Neural cell (in vitro differentiated cells): Measurements from ENCODE around the gene FNDC3B. TPM values are rescaled to one million over a fixed set of nuclear protein-coding genes. Genes with fewer than 3 reads are reported as not detected.

Source experiments
- H2AFZ ChIP-seq: fragments of 200-600, 300-800 bp; sonication (generic), shearing (Covaris generic); 2 replicates; pipeline ENCODE4 v1.6.0; 2014; ENCODE audit warnings: low read depth, mild to moderate bottlenecking, antibody characterized with exemption, low read length, moderate library complexity
- H3F3A ChIP-seq: fragments of 200-600 bp; shearing (Covaris generic); 2 replicates; pipeline ENCODE4 v1.6.1; 2016; ENCODE audit warnings: mild to moderate bottlenecking, moderate library complexity, mixed read lengths, antibody characterized with exemption, low read length; ENCODE audit not compliant: insufficient read depth, poor library complexity, severe bottlenecking
- H3K27ac ChIP-seq: fragments of 200-600, 300-800 bp; sonication (generic), shearing (Covaris generic); 2 replicates; pipeline ENCODE4 v1.5.1; 2014; ENCODE audit warnings: mild to moderate bottlenecking, low read length, moderate library complexity
- H3K27me3 ChIP-seq: fragments of 300-800, 200-600 bp; sonication (generic), shearing (Covaris generic); 2 replicates; pipeline ENCODE4 v1.6.0; 2014; ENCODE audit warnings: mild to moderate bottlenecking, low read depth, low read length, moderate library complexity; ENCODE audit not compliant: insufficient read depth
- H3K36me3 ChIP-seq: fragments of 300-800, 200-600 bp; sonication (generic), shearing (Covaris generic); 2 replicates; pipeline ENCODE4 v1.5.1; 2014; ENCODE audit warnings: mild to moderate bottlenecking, antibody characterized with exemption, low read length, moderate library complexity; ENCODE audit not compliant: insufficient read depth
- H3K4me2 ChIP-seq: fragments of 300-800, 200-600 bp; sonication (generic), shearing (Covaris generic); 2 replicates; pipeline ENCODE4 v1.6.0; 2014; ENCODE audit warnings: mild to moderate bottlenecking, low read length
- H3K4me3 ChIP-seq: fragments of 300-800, 200-600 bp; sonication (generic), shearing (Covaris generic); 2 replicates; pipeline ENCODE4 v1.5.1; 2014; ENCODE audit warnings: mild to moderate bottlenecking, low read length, moderate library complexity
- H3K79me2 ChIP-seq: fragments of 200-600 bp; shearing (Covaris generic); replicated peaks from 2 replicates; pipeline ENCODE4 v1.6.0; 2014; ENCODE audit warnings: mild to moderate bottlenecking, low read length, moderate library complexity; ENCODE audit not compliant: insufficient read depth
- H3K9ac ChIP-seq: fragments of 300-800, 200-600 bp; sonication (generic), shearing (Covaris generic); 2 replicates; pipeline ENCODE4 v1.6.1; 2016; ENCODE audit warnings: mild to moderate bottlenecking, low read length, mixed read lengths
- H3K9me2 ChIP-seq: fragments of 200-600 bp; shearing (Covaris generic); 2 replicates; pipeline ENCODE4 v1.6.1; 2016; ENCODE audit warnings: mild to moderate bottlenecking, low read length, mixed read lengths; ENCODE audit not compliant: insufficient read depth
- H3K9me3 ChIP-seq: fragments of 200-600, 300-800 bp; sonication (generic), shearing (Covaris generic); 2 replicates; pipeline ENCODE4 v1.6.1; 2016; ENCODE audit warnings: mild to moderate bottlenecking, mixed run types, low read length, moderate library complexity, mixed read lengths
- H4K20me1 ChIP-seq: fragments of 200-600 bp; shearing (Covaris generic); 2 replicates; pipeline ENCODE4 v1.6.1; 2016; ENCODE audit warnings: mild to moderate bottlenecking, mixed run types; ENCODE audit not compliant: insufficient read depth
- EP300 ChIP-seq: fragments of 450-650 bp; conservative IDR thresholded peaks from 2 replicates; pipeline ENCODE4 v1.6.1; 2014; ENCODE audit warnings: antibody characterized with exemption, mild to moderate bottlenecking, moderate library complexity; ENCODE audit not compliant: poor library complexity, severe bottlenecking
- EZH2 ChIP-seq: fragments of 200-600, 300-800 bp; shearing (Covaris generic), sonication (generic); IDR thresholded peaks from 2 replicates; pipeline ENCODE4 v1.6.1; 2014; ENCODE audit warnings: antibody characterized with exemption, low read length, borderline replicate concordance, mild to moderate bottlenecking; ENCODE audit not compliant: insufficient read depth, poor library complexity, severe bottlenecking
- MXI1 ChIP-seq: fragments of 450-650 bp; conservative IDR thresholded peaks from 2 replicates; pipeline ENCODE4 v1.6.1; 2014; ENCODE audit warnings: antibody characterized with exemption, mild to moderate bottlenecking; ENCODE audit not compliant: poor library complexity, severe bottlenecking
- POLR2AphosphoS5 ChIP-seq: IDR thresholded peaks from 2 replicates; pipeline ENCODE4 v1.6.1; 2012
- RAD21 ChIP-seq: fragments of 450-650 bp; conservative IDR thresholded peaks from 2 replicates; pipeline ENCODE4 v1.6.1; 2014; ENCODE audit warnings: antibody characterized with exemption, mild to moderate bottlenecking, moderate library complexity
- SMC3 ChIP-seq: fragments of 450-650 bp; conservative IDR thresholded peaks from 2 replicates; pipeline ENCODE4 v1.6.1; 2014; ENCODE audit warnings: antibody characterized with exemption, mild to moderate bottlenecking, moderate library complexity; ENCODE audit not compliant: poor library complexity
- TAF1 ChIP-seq: IDR thresholded peaks from 2 replicates; pipeline ENCODE4 v1.6.1; 2012; ENCODE audit warnings: low read depth
- polyA plus RNA-seq: library from polyadenylated mRNA; depleted of rRNA; stranded (reverse); fragments of >200 nt; gene quantifications from 2 replicates; pipeline ENCODE4 v1.2.3, GENCODE V29; 2014
- TF ChIP-seq, protein P1 (sequence below): fragments of 450-650 bp; IDR thresholded peaks from 2 replicates; pipeline ENCODE4 v1.5.1; 2014; ENCODE audit warnings: antibody characterized with exemption, mild to moderate bottlenecking, moderate library complexity; ENCODE audit not compliant: poor library complexity, severe bottlenecking

FNDC3B gene
- polyA plus RNA-seq, 1 donor from 2014 or later = 4.9 TPM

DNA sequence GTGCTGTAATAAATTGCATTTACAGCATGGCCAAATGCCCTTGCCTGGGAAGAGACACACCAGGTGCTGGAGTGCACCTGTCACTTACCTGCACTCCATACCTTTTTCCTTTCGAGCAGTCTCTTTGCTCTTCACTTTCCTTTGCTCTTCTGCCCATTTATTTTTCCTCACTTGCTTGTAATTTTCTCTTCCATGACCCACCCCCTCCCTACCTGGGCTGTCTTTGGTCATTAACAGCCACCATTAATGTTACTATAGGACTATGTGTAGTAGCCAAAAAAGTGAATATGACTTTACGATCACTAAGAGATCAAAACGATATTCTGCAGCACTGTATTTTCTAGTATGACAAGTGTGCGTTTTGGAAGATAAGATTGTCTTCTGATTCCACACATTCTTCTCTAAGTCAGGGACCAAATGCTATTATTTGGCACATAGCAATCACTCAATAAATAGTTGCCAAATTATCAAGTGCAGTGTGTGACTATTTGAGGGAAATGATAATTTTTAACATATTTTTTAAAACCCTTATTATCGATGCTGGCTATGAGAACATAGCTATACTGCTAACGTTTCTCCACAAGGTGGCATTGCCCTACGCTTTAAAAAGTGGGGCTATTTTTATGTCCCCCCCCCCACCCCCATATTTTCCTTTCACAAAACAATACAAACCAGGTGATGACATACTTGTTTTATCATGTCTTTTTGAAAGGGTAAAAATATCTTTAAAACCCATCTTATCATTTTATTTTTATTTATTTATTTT is 294.5 kb downstream of the FNDC3B start:
- Histone ChIP-seq H3K27me3 (no peaks in the 10 kb centered on the region), H3K27ac (no peak overlapping the region), H3K79me2 (no peaks in the 10 kb centered on the region), H3K9me2 (no peaks in the 10 kb centered on the region), H4K20me1 (no peaks in the 10 kb centered on the region), H3K9me3 (no peaks in the 10 kb centered on the region), H3K9ac (no peak overlapping the region), H3K4me3 (no peak overlapping the region), H3F3A (no peaks in the 10 kb centered on the region), H3K36me3 (no peaks in the 10 kb centered on the region), H3K4me2 (no peak overlapping the region), H2AFZ (no peak overlapping the region)
- no peak for TF ChIP-seq EP300
- TF ChIP-seq EZH2 = no peak

DNA sequence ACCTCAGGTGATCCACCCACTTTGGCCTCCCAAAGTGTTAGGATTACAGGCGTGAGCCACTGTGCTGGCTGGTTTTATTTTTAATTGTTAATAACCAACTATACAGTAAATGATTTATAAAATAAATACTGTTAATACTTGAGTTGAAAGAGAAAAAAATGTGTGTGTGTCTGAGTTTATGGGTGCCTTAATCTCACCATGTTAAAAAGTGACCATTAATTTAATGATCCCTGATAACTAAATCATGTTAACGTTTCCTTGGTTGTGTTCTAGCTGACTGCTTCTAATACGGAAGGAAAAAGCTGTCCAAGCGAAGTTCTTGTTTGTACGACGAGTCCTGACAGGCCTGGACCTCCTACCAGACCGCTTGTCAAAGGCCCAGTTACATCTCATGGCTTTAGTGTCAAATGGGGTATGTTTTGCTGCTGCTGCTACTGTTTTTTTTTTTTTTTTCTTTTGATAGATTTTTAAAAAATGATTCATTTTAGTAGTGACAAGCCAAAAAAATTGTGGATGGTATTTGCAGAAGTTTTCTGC is 295.4 kb downstream of the FNDC3B start:
- no peaks in the 10 kb centered on the region for H3K36me3 ChIP-seq
- no peak overlapping the region for H3K9ac ChIP-seq
- H3K9me3 ChIP-seq = no peaks in the 10 kb centered on the region
- no peak for TF ChIP-seq RAD21
- TF ChIP-seq, protein P1, sequence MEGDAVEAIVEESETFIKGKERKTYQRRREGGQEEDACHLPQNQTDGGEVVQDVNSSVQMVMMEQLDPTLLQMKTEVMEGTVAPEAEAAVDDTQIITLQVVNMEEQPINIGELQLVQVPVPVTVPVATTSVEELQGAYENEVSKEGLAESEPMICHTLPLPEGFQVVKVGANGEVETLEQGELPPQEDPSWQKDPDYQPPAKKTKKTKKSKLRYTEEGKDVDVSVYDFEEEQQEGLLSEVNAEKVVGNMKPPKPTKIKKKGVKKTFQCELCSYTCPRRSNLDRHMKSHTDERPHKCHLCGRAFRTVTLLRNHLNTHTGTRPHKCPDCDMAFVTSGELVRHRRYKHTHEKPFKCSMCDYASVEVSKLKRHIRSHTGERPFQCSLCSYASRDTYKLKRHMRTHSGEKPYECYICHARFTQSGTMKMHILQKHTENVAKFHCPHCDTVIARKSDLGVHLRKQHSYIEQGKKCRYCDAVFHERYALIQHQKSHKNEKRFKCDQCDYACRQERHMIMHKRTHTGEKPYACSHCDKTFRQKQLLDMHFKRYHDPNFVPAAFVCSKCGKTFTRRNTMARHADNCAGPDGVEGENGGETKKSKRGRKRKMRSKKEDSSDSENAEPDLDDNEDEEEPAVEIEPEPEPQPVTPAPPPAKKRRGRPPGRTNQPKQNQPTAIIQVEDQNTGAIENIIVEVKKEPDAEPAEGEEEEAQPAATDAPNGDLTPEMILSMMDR = no peak
- no peak for TF ChIP-seq TAF1
- H4K20me1 ChIP-seq = no peaks in the 10 kb centered on the region
- H2AFZ ChIP-seq = no peak overlapping the region
- H3K79me2 ChIP-seq = no peaks in the 10 kb centered on the region
- H3K27me3 ChIP-seq = no peaks in the 10 kb centered on the region
- H3K27ac ChIP-seq = no peak overlapping the region
- H3K9me2 ChIP-seq = no peaks in the 10 kb centered on the region
- no peak overlapping the region for H3K4me2 ChIP-seq
- H3F3A ChIP-seq = no peaks in the 10 kb centered on the region
- no peak overlapping the region for H3K4me3 ChIP-seq

DNA sequence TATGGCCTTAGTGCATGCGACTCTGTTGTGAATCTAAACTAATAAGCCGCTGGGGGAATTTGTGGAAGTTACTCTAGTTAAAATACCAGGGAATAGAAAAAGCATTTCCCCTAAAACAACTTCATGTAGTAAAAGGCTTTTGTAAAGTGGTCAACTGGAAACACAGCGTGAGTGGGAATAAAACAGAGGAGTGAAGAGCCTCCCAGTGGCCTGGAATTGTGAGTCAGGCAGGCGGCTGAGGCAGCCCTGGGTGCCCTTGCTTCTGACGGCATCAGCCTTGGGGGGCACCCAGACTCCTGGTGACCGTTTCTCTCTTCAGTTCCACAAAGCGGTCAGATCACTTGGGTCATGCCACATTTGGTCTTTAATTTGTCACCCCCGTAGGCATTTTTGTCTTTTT is 300.5 kb downstream of the FNDC3B start:
- Histone ChIP-seq H2AFZ (no peak overlapping the region), H3K4me2 (no peak overlapping the region), H3K79me2 (no peaks in the 10 kb centered on the region), H3K36me3 (no peaks in the 10 kb centered on the region), H3K27me3 (no peaks in the 10 kb centered on the region), H3K9ac (no peak overlapping the region), H3K4me3 (no peak overlapping the region), H3K9me3 (no peaks in the 10 kb centered on the region), H4K20me1 (no peaks in the 10 kb centered on the region), H3K9me2 (no peaks in the 10 kb centered on the region), H3F3A (no peaks in the 10 kb centered on the region), H3K27ac (no peak overlapping the region)
- no peak for TF ChIP-seq TAF1
- no peak for TF ChIP-seq SMC3
- TF ChIP-seq POLR2AphosphoS5 = no peak
- TF ChIP-seq, protein P1 = no peak
- TF ChIP-seq EZH2 = no peak
- no peak for TF ChIP-seq MXI1
